GM18505 (cell line): ENCODE measurements around the gene FAM216B.

Experiments
- ATAC-seq: cut with Tn5 transposase; IDR thresholded peaks from one replicate; pipeline ENCODE4 v1.9.1; 2021; ENCODE audit not compliant: unreplicated experiment
- POLR2A ChIP-seq: IDR thresholded peaks from 4 replicates; pipeline ENCODE4 v1.6.1; 2011; ENCODE audit warnings: borderline replicate concordance; ENCODE audit not compliant: insufficient read depth, insufficient read length; ENCODE audit errors: extremely low read depth

Gene FAM216B

DNA sequence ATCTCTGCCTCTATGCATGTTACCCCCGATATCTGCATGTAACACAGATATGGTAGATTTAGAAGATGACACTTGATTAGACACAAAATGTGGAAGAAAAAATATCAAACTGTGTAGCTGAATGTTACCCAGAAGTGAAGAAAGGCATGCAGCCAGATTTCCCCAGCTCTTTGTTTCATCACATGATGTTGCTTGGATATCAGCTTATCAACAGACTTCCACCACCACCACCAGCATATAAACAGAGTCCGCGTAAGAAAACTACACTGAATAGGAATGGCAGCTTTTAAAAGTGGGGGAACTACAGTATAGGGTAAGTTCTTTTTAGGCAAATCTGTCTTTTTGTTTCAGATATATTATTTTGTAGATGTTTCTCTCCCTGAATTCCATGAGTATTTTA is at the start of gene FAM216B:
FAM216B (plus strand) TSS at position 233 of the 400 bp plus-strand sequence. CDS start 2,484 bp downstream, outside the sequence.
- no peak for ATAC-seq
- TF ChIP-seq POLR2A: no peak

- no peak for TF ChIP-seq POLR2A
- ATAC-seq: no peak
Measured at GRCh38 chr13:42732073-42732472, 49.3 kb upstream of the FAM216B start.

DNA sequence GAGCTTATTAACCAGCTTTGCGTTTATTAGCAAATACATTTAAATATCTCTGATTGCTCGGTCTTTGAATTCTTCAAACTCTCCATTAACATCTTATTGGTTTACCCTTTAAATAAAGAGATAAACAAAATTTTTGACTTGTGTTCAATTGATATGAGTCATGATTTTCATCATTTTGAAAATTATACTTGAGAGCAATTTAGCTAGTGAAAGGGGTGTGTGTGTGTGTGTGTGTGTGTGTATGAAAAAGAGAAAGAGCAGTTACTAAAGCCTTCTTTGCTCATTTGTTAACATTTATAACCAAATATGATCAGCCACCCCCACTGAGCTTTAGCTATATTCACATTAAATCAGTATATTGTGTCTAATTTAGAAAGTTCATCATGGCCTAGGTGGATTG is 48.3 kb upstream of the FAM216B start:
- no peak for TF ChIP-seq POLR2A
- no peak for ATAC-seq

DNA sequence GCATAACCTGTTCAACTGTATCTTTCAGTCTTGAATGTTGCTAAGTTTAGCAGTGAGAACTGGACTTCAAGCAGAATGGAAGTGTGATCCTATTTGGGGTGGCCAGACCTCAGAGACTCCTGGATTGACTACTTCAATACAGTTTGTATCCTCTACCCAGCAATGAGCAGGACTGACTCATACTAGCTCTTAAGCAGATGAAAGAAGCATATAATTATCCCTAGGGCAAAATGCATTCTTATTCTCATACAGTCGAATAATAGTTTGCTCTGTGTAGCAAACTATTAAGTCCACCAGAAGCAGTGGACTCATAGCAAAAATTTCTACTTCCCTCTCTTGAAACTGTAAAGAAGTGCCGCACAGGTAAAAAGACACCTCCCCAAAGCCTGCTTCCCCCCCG is 46.4 kb upstream of the FAM216B start:
- ATAC-seq: no peak
- no peak for TF ChIP-seq POLR2A

DNA sequence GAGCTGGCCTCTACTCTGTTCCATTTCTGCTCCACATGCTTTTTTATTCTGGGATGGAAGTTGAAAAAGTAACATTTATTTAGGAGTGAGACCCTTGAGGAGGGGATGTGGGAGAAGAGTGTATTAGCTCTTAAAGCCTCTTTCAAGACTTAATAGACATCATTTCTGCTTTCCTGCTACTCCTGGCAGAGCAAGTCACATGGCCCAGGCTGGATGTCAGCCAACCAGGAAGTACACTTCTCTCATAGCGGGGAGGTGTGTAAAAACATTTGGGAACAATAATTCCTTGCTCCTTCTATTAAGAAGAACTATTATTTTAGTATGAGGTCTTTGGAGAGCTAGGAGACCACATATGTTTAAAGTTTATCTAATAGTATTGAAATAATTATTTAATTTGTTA is 40.6 kb upstream of the FAM216B start:
- ATAC-seq: no peak

GRCh38 chr13:42741914-42742313 is 39.5 kb upstream of the FAM216B start:
- no peak for ATAC-seq
- TF ChIP-seq POLR2A: no peak

More for the DNA sequence above, 40.6 kb upstream of the FAM216B start:
- TF ChIP-seq POLR2A: no peak

- no peak for TF ChIP-seq POLR2A
- no peak for ATAC-seq
Measured at GRCh38 chr13:42745655-42746054, 35.7 kb upstream of the FAM216B start.

- no peak for TF ChIP-seq POLR2A
- ATAC-seq: no peak
Measured at GRCh38 chr13:42746866-42747265, 34.5 kb upstream of the FAM216B start.

GRCh38 chr13:42747399-42747873 is 33.9 kb upstream of the FAM216B start:
- no peak for ATAC-seq
- TF ChIP-seq POLR2A: no peak

DNA sequence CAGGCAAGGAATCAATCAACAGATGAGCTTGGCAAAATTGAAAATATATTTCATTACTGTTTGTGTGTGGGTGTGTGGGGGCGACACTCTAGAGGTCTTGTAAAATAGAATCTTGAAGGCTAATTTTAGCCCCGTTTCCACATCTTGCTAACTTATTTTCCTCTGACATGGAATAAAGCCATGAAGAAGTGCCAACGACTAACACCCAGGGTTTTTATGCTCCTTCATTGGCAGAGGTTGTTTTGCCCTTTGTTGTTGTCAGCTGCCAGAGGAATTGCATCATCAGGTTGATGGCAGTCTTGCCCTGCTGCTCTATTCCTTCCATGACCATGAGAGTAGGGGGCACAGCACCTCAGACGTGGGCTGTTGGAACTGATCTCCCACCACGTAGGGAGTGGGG is 30.6 kb upstream of the FAM216B start:
- no peak for TF ChIP-seq POLR2A
- ATAC-seq: no peak

GRCh38 chr13:42751693-42752092 is 29.7 kb upstream of the FAM216B start:
- peak; percentile 62 for ATAC-seq
- no peak for TF ChIP-seq POLR2A

DNA sequence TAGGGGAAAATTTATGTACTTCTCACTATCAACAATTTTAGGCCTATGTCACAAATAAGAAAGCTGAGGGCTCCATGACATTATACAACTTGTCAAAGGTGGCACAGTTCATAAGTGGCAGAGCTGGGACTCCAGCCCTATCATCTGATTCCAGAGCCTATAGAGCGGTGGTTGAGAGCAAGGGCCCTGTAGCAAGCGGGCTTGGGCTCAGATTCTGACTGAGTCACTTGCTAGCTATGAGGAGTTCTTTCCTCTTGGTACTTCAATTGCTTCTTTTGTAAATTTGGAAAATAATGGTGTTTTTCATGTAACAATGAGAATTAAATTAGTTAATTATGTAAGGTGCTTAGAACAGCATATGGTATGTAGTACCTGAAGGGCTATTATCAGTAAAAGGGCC is 28.7 kb upstream of the FAM216B start:
- ATAC-seq: no peak
- no peak for TF ChIP-seq POLR2A

- no peak for ATAC-seq
Measured at GRCh38 chr13:42753697-42754096, 27.7 kb upstream of the FAM216B start.

DNA sequence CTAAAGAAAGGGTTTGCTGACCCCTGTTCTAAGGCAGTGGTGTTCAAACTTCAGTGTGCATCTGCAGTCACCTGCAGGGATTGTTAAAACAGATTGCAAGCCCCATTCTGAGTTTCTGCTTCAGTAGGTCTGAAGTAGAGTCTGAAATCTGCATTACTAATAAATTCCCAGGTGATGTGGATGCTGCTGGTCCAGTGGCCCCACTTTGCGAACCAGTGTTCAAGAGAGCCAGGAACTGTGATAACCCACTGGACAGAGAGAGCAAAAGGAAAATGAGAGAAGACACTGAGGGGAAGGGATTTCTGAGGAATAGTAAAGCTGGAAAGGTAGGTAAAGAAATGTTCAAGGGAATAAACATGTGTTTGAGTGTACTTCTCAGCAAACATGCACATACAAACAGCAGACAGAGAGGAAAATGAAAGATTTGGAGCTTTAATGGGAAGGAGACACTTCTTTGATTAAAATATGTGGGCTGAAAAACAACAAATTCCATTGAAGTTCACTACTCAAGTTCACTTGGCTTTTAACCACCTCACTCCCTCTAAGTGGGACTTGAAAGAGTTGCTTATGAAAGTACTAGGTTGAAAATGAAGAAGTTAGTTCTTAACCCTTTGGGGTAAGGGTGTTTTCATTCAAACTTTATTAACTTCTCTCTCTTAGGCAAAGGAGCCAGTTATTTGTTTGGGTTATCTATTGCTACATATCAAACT is 26.4 kb upstream of the FAM216B start:
- TF ChIP-seq POLR2A: no peak
- ATAC-seq: no peak

More at GRCh38 chr13:42753697-42754096, 27.7 kb upstream of the FAM216B start:
- TF ChIP-seq POLR2A: no peak
